Neural cell (in vitro differentiated cells): Measurements from ENCODE around the gene PCDHA1. TPM values are rescaled to one million over a fixed set of nuclear protein-coding genes. Genes with fewer than 3 reads are reported as not detected.

Experiments used
- H2AFZ ChIP-seq: fragments of 200-600, 300-800 bp; sonication (generic), shearing (Covaris generic); 2 replicates; pipeline ENCODE4 v1.6.0; 2014; ENCODE audit warnings: low read depth, mild to moderate bottlenecking, antibody characterized with exemption, low read length, moderate library complexity
- H3F3A ChIP-seq: fragments of 200-600 bp; shearing (Covaris generic); 2 replicates; pipeline ENCODE4 v1.6.1; 2016; ENCODE audit warnings: mild to moderate bottlenecking, moderate library complexity, mixed read lengths, antibody characterized with exemption, low read length; ENCODE audit not compliant: insufficient read depth, poor library complexity, severe bottlenecking
- H3K27ac ChIP-seq: fragments of 200-600, 300-800 bp; sonication (generic), shearing (Covaris generic); 2 replicates; pipeline ENCODE4 v1.5.1; 2014; ENCODE audit warnings: mild to moderate bottlenecking, low read length, moderate library complexity
- H3K27me3 ChIP-seq: fragments of 300-800, 200-600 bp; sonication (generic), shearing (Covaris generic); 2 replicates; pipeline ENCODE4 v1.6.0; 2014; ENCODE audit warnings: mild to moderate bottlenecking, low read depth, low read length, moderate library complexity; ENCODE audit not compliant: insufficient read depth
- H3K36me3 ChIP-seq: fragments of 300-800, 200-600 bp; sonication (generic), shearing (Covaris generic); 2 replicates; pipeline ENCODE4 v1.5.1; 2014; ENCODE audit warnings: mild to moderate bottlenecking, antibody characterized with exemption, low read length, moderate library complexity; ENCODE audit not compliant: insufficient read depth
- H3K4me2 ChIP-seq: fragments of 300-800, 200-600 bp; sonication (generic), shearing (Covaris generic); 2 replicates; pipeline ENCODE4 v1.6.0; 2014; ENCODE audit warnings: mild to moderate bottlenecking, low read length
- H3K4me3 ChIP-seq: fragments of 300-800, 200-600 bp; sonication (generic), shearing (Covaris generic); 2 replicates; pipeline ENCODE4 v1.5.1; 2014; ENCODE audit warnings: mild to moderate bottlenecking, low read length, moderate library complexity
- H3K79me2 ChIP-seq: fragments of 200-600 bp; shearing (Covaris generic); replicated peaks from 2 replicates; pipeline ENCODE4 v1.6.0; 2014; ENCODE audit warnings: mild to moderate bottlenecking, low read length, moderate library complexity; ENCODE audit not compliant: insufficient read depth
- H3K9ac ChIP-seq: fragments of 300-800, 200-600 bp; sonication (generic), shearing (Covaris generic); 2 replicates; pipeline ENCODE4 v1.6.1; 2016; ENCODE audit warnings: mild to moderate bottlenecking, low read length, mixed read lengths
- H3K9me2 ChIP-seq: fragments of 200-600 bp; shearing (Covaris generic); 2 replicates; pipeline ENCODE4 v1.6.1; 2016; ENCODE audit warnings: mild to moderate bottlenecking, low read length, mixed read lengths; ENCODE audit not compliant: insufficient read depth
- H3K9me3 ChIP-seq: fragments of 200-600, 300-800 bp; sonication (generic), shearing (Covaris generic); 2 replicates; pipeline ENCODE4 v1.6.1; 2016; ENCODE audit warnings: mild to moderate bottlenecking, mixed run types, low read length, moderate library complexity, mixed read lengths
- H4K20me1 ChIP-seq: fragments of 200-600 bp; shearing (Covaris generic); 2 replicates; pipeline ENCODE4 v1.6.1; 2016; ENCODE audit warnings: mild to moderate bottlenecking, mixed run types; ENCODE audit not compliant: insufficient read depth
- EP300 ChIP-seq: fragments of 450-650 bp; conservative IDR thresholded peaks from 2 replicates; pipeline ENCODE4 v1.6.1; 2014; ENCODE audit warnings: antibody characterized with exemption, mild to moderate bottlenecking, moderate library complexity; ENCODE audit not compliant: poor library complexity, severe bottlenecking
- RAD21 ChIP-seq: fragments of 450-650 bp; conservative IDR thresholded peaks from 2 replicates; pipeline ENCODE4 v1.6.1; 2014; ENCODE audit warnings: antibody characterized with exemption, mild to moderate bottlenecking, moderate library complexity
- SMC3 ChIP-seq: fragments of 450-650 bp; conservative IDR thresholded peaks from 2 replicates; pipeline ENCODE4 v1.6.1; 2014; ENCODE audit warnings: antibody characterized with exemption, mild to moderate bottlenecking, moderate library complexity; ENCODE audit not compliant: poor library complexity
- TAF1 ChIP-seq: IDR thresholded peaks from 2 replicates; pipeline ENCODE4 v1.6.1; 2012; ENCODE audit warnings: low read depth
- polyA plus RNA-seq: library from polyadenylated mRNA; depleted of rRNA; stranded (reverse); fragments of >200 nt; gene quantifications from 2 replicates; pipeline ENCODE4 v1.2.3, GENCODE V29; 2014
- TF ChIP-seq, protein P1 (sequence below): IDR thresholded peaks from 2 replicates; pipeline ENCODE4 v1.6.1; 2012; ENCODE audit warnings: borderline replicate concordance
- TF ChIP-seq, protein P2 (sequence below): fragments of 450-650 bp; IDR thresholded peaks from 2 replicates; pipeline ENCODE4 v1.5.1; 2014; ENCODE audit warnings: antibody characterized with exemption, mild to moderate bottlenecking, moderate library complexity; ENCODE audit not compliant: poor library complexity, severe bottlenecking

PCDHA1 gene
- polyA plus RNA-seq, 1 donor from 2014 or later = 0.28 TPM

DNA sequence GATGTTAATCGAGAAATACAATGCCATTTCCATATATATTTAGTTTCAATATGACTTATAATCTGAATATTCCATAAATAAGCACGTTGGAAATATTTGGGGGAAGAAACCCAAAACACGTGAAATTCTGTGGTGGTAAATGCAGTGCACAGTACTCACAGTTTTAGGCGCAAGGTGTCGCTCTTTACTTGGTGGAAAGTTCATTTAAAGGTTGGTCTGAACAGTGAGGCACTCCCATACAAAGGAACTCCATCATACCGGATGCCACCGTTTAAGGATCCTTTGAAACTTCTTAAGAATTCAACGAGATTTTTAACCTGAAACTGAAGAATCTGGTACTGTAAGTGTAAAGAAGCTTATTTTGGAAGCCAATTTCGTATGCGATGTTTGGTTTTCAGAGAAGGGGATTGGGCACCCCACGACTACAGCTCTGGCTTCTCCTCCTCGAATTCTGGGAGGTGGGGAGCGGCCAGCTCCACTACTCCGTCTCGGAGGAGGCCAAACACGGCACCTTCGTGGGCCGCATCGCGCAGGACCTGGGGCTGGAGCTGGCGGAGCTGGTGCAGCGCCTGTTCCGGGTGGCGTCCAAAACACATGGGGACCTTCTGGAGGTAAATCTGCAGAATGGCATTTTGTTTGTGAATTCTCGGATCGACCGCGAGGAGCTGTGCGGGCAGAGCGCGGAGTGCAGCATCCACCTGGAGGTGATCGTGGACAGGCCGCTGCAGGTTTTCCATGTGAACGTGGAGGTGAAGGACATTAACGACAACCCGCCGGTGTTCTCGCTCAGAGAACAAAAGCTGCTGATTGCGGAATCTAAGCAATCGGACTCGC, 83.0 kb downstream of the PCDHA1 start, which contains the start of gene PCDHA11:
Gene PCDHA11 (plus strand): TSS at position 237 of the 834 bp plus-strand sequence. CDS start 147 bp downstream, at position 384.
- no peak for TF ChIP-seq EP300
- peak; percentile 64 for TF ChIP-seq RAD21
- peak; percentile 49 for TF ChIP-seq SMC3
- TF ChIP-seq, protein P1, sequence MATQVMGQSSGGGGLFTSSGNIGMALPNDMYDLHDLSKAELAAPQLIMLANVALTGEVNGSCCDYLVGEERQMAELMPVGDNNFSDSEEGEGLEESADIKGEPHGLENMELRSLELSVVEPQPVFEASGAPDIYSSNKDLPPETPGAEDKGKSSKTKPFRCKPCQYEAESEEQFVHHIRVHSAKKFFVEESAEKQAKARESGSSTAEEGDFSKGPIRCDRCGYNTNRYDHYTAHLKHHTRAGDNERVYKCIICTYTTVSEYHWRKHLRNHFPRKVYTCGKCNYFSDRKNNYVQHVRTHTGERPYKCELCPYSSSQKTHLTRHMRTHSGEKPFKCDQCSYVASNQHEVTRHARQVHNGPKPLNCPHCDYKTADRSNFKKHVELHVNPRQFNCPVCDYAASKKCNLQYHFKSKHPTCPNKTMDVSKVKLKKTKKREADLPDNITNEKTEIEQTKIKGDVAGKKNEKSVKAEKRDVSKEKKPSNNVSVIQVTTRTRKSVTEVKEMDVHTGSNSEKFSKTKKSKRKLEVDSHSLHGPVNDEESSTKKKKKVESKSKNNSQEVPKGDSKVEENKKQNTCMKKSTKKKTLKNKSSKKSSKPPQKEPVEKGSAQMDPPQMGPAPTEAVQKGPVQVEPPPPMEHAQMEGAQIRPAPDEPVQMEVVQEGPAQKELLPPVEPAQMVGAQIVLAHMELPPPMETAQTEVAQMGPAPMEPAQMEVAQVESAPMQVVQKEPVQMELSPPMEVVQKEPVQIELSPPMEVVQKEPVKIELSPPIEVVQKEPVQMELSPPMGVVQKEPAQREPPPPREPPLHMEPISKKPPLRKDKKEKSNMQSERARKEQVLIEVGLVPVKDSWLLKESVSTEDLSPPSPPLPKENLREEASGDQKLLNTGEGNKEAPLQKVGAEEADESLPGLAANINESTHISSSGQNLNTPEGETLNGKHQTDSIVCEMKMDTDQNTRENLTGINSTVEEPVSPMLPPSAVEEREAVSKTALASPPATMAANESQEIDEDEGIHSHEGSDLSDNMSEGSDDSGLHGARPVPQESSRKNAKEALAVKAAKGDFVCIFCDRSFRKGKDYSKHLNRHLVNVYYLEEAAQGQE = no peak
- no peak for TF ChIP-seq TAF1
- TF ChIP-seq, protein P2, sequence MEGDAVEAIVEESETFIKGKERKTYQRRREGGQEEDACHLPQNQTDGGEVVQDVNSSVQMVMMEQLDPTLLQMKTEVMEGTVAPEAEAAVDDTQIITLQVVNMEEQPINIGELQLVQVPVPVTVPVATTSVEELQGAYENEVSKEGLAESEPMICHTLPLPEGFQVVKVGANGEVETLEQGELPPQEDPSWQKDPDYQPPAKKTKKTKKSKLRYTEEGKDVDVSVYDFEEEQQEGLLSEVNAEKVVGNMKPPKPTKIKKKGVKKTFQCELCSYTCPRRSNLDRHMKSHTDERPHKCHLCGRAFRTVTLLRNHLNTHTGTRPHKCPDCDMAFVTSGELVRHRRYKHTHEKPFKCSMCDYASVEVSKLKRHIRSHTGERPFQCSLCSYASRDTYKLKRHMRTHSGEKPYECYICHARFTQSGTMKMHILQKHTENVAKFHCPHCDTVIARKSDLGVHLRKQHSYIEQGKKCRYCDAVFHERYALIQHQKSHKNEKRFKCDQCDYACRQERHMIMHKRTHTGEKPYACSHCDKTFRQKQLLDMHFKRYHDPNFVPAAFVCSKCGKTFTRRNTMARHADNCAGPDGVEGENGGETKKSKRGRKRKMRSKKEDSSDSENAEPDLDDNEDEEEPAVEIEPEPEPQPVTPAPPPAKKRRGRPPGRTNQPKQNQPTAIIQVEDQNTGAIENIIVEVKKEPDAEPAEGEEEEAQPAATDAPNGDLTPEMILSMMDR = peak; percentile 43
- Histone ChIP-seq H3K9ac (peak within 1 kb of the TSS; percentile 47), H3K4me3 (peak within 1 kb of the TSS; percentile 67), H2AFZ (no peak within 1 kb of the TSS), H3K79me2 (peaks cover 66% of the 10 kb centered on the region), H3K27me3 (no peaks in the 10 kb centered on the region), H4K20me1 (no peaks in the 10 kb centered on the region), H3K9me2 (no peaks in the 10 kb centered on the region), H3K27ac (peak within 1 kb of the TSS; percentile 37), H3F3A (no peaks in the 10 kb centered on the region), H3K9me3 (peaks cover 42% of the 10 kb centered on the region), H3K4me2 (no peak within 1 kb of the TSS), H3K36me3 (peaks cover 60% of the 10 kb centered on the region)

DNA sequence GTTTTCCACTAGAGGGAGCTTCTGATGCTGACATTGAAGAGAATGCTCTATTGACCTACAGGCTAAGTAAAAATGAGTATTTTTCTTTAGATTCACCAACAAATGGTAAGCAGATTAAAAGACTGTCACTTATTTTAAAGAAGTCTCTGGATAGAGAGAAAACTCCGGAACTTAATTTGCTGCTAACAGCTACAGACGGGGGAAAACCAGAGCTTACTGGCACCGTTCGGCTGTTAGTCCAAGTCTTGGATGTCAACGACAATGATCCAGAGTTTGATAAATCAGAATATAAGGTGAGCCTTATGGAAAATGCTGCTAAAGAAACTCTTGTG, 83.6 kb downstream of the PCDHA1 start:
- no peaks in the 10 kb centered on the region for H3F3A ChIP-seq
- H3K27me3 ChIP-seq = no peaks in the 10 kb centered on the region
- H4K20me1 ChIP-seq = no peaks in the 10 kb centered on the region
- peak overlapping the region; percentile 67 for H3K4me3 ChIP-seq
- no peak overlapping the region for H3K9ac ChIP-seq
- H3K36me3 ChIP-seq = peaks cover 60% of the 10 kb centered on the region
- H3K9me2 ChIP-seq = no peaks in the 10 kb centered on the region
- no peak overlapping the region for H3K4me2 ChIP-seq
- H3K79me2 ChIP-seq = peaks cover 67% of the 10 kb centered on the region
- no peak overlapping the region for H2AFZ ChIP-seq
- H3K27ac ChIP-seq = no peak overlapping the region
- no peak for TF ChIP-seq SMC3
- no peak for TF ChIP-seq EP300
- TF ChIP-seq RAD21 = no peak
- TF ChIP-seq, protein P1 = no peak
- TF ChIP-seq, protein P2 = peak; percentile 36
- H3K9me3 ChIP-seq = peaks cover 37% of the 10 kb centered on the region
